H7 (cell line): ENCODE measurements around the gene FCRL2. TPM values are rescaled to one million over a fixed set of nuclear protein-coding genes. Genes with fewer than 3 reads are reported as not detected.

Experiments used
- DNase-seq: peaks from one replicate; pipeline ENCODE4 v3.0.0; 2012
- H3K27me3 ChIP-seq: 2 replicates; pipeline ENCODE4 v1.6.0; 2011; ENCODE audit warnings: mild to moderate bottlenecking, low read length; ENCODE audit not compliant: control insufficient read depth, insufficient read depth
- H3K36me3 ChIP-seq: replicated peaks from 2 replicates; pipeline ENCODE4 v1.5.1; 2011; ENCODE audit warnings: low read length; ENCODE audit not compliant: control insufficient read depth, insufficient read depth
- H3K4me3 ChIP-seq: 2 replicates; pipeline ENCODE4 v1.5.1; 2011; ENCODE audit warnings: low read depth, mild to moderate bottlenecking, control low read depth, low read length, moderate library complexity; ENCODE audit not compliant: insufficient read depth
- total RNA-seq: library from RNA; depleted of rRNA; stranded (reverse); fragments of >200 nt; shearing (Covaris generic); gene quantifications from 2 replicates; pipeline ENCODE4 v1.2.3, GENCODE V29; 2014; rRNA removed

Gene FCRL2, protein sequence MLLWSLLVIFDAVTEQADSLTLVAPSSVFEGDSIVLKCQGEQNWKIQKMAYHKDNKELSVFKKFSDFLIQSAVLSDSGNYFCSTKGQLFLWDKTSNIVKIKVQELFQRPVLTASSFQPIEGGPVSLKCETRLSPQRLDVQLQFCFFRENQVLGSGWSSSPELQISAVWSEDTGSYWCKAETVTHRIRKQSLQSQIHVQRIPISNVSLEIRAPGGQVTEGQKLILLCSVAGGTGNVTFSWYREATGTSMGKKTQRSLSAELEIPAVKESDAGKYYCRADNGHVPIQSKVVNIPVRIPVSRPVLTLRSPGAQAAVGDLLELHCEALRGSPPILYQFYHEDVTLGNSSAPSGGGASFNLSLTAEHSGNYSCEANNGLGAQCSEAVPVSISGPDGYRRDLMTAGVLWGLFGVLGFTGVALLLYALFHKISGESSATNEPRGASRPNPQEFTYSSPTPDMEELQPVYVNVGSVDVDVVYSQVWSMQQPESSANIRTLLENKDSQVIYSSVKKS
- not detected in 2 replicates for total RNA-seq

DNA sequence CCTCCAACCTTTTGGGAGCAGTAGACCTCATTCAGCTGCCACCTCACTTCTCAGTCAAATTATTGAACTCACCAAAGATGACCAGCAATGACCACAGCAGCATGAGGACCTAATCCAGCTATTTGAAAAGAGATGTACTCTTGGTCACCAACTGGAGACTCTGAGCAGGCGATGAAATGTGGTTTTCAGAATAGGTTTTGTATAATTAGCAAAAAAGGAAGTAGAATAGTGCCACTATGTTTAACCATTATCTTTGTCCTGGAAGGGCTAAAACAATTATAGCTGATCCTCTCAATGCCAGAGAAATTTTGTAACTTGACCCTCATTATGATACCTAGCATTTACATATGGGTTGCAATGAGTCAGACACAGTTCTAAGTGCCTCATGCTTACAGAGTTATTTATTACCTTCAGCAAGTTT is at the start of gene FCRL2:
Gene FCRL2, minus strand, starts transcription at position 162 of the 421 bp plus-strand sequence. Its CDS starts 59 bp downstream, at position 103.
- Histone ChIP-seq H3K4me3 (no peak within 1 kb of the TSS), H3K36me3 (no peaks in the 10 kb centered on the region), H3K27me3 (no peaks in the 10 kb centered on the region; the same call in 1 of the 2 replicates)
- no peak for DNase-seq

GRCh38 chr1:157820299-157820698 is 43.4 kb upstream of the FCRL2 start:
- H3K36me3 ChIP-seq, result no peaks in the 10 kb centered on the region
- H3K27me3 ChIP-seq, result no peaks in the 10 kb centered on the region
- no peak for DNase-seq
- H3K4me3 ChIP-seq, result no peak overlapping the region

GRCh38 chr1:157819896-157820295 is 43.0 kb upstream of the FCRL2 start, which contains the start of gene FCRL1:
Gene FCRL1 (minus strand): TSS chr1:157820120. CDS start chr1:157820037, 83 bp downstream.
- Histone ChIP-seq H3K4me3 (no peak within 1 kb of the TSS), H3K36me3 (no peaks in the 10 kb centered on the region), H3K27me3 (no peaks in the 10 kb centered on the region)
- no peak for DNase-seq

GRCh38 chr1:157819215-157819614 is 42.3 kb upstream of the FCRL2 start:
- H3K4me3 ChIP-seq, result no peak overlapping the region
- no peaks in the 10 kb centered on the region for H3K27me3 ChIP-seq
- no peak for DNase-seq
- H3K36me3 ChIP-seq, result no peaks in the 10 kb centered on the region

DNA sequence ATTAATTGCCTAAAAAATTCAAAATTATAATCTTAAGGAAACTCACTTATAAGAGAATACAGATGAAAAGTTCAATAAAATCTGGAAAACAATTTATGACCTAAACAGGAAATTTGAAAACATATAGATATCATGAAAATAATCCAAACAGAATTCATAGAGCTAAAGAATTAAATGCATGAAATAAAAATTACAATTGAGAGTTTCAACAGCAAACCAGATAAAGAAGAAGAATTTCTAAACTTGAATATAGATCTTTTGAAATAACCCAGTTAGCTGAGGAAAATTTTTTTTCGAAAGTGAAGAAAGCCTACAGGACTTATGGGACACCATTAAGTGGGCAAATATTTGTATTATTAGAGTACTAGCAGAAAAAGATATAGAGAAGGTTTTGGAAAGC is 36.3 kb upstream of the FCRL2 start:
- H3K27me3 ChIP-seq, result no peaks in the 10 kb centered on the region
- no peak overlapping the region for H3K4me3 ChIP-seq
- no peak for DNase-seq
- no peaks in the 10 kb centered on the region for H3K36me3 ChIP-seq

GRCh38 chr1:157806431-157807149 is 29.7 kb upstream of the FCRL2 start:
- H3K27me3 ChIP-seq, result no peaks in the 10 kb centered on the region
- no peaks in the 10 kb centered on the region for H3K36me3 ChIP-seq
- no peak for DNase-seq
- no peak overlapping the region for H3K4me3 ChIP-seq

- H3K36me3 ChIP-seq, result no peaks in the 10 kb centered on the region
- no peaks in the 10 kb centered on the region for H3K27me3 ChIP-seq
- no peak for DNase-seq
- H3K4me3 ChIP-seq, result no peak overlapping the region
Measured at GRCh38 chr1:157803851-157804250, 26.9 kb upstream of the FCRL2 start.

DNA sequence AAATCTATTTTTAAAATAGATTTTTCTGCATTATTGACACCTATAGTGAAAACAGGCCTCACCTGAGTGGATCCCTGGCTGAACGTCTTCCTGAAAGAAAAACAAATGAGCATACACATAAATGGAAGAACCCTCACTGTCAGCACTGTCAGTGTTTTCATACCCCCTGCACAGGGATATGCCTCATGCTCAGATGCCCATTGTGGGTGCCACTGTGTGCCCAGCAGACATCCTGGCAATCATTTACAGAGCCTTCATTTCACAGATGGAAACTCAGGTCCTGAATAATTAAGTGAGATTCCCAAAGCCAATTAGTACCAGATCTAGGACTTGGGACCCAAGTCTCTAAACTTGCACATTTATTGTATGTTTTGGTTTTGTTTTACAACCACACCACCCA is 23.1 kb upstream of the FCRL2 start:
- no peak for DNase-seq
- Histone ChIP-seq H3K4me3 (no peak overlapping the region), H3K27me3 (no peaks in the 10 kb centered on the region), H3K36me3 (no peaks in the 10 kb centered on the region)

- no peak overlapping the region for H3K4me3 ChIP-seq
- DNase-seq, result no peak
- no peaks in the 10 kb centered on the region for H3K36me3 ChIP-seq
- H3K27me3 ChIP-seq, result no peaks in the 10 kb centered on the region
Measured at GRCh38 chr1:157798211-157798610, 21.3 kb upstream of the FCRL2 start.

DNA sequence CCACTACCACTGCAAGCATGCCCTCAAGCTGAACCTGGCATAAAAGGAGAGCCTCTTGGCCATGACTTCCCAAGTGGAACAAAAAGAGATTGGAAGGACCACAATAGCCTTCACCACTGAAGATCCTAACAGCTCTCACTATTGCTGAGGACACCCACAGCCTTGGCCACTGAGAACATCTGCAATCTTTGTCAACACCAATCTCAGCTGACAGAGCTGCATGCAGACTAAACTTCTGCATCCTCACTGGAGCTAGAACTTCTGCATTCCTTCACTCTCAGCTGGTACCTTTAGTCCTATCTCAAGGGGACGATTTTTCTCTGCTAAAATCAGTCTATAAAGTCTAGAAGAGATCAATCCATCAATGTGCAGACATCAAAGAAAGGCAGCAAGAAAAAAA is 8.3 kb upstream of the FCRL2 start:
- Histone ChIP-seq H3K27me3 (no peaks in the 10 kb centered on the region), H3K36me3 (no peaks in the 10 kb centered on the region), H3K4me3 (no peak overlapping the region)
- no peak for DNase-seq

DNA sequence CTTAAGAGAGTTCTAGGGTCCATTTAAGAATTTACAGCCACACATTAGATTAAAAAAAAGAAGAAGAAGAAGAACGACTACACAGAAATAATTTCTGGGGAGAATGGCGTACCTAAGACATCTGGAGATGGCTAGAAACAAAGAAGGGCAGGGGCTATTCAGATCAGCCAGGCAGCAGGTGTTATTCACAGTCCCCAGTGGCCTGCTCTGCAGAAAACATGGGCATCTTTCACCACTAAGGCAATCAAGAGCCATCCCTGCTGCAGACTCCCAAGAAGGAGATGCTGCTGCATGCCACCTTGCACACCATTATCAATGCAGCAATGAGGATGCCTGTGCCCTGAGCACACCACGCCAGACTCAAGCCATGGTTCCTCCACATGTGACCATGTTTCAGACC is 7.9 kb upstream of the FCRL2 start:
- Histone ChIP-seq H3K36me3 (no peaks in the 10 kb centered on the region), H3K27me3 (no peaks in the 10 kb centered on the region), H3K4me3 (no peak overlapping the region)
- DNase-seq, result no peak

- Histone ChIP-seq H3K4me3 (no peak overlapping the region), H3K27me3 (no peaks in the 10 kb centered on the region), H3K36me3 (no peaks in the 10 kb centered on the region)
- no peak for DNase-seq
Measured at GRCh38 chr1:157782931-157783330, 6.0 kb upstream of the FCRL2 start.

- Histone ChIP-seq H3K36me3 (no peaks in the 10 kb centered on the region), H3K4me3 (no peak overlapping the region), H3K27me3 (no peaks in the 10 kb centered on the region)
- no peak for DNase-seq
Measured at GRCh38 chr1:157781048-157781447, 4.1 kb upstream of the FCRL2 start.

DNA sequence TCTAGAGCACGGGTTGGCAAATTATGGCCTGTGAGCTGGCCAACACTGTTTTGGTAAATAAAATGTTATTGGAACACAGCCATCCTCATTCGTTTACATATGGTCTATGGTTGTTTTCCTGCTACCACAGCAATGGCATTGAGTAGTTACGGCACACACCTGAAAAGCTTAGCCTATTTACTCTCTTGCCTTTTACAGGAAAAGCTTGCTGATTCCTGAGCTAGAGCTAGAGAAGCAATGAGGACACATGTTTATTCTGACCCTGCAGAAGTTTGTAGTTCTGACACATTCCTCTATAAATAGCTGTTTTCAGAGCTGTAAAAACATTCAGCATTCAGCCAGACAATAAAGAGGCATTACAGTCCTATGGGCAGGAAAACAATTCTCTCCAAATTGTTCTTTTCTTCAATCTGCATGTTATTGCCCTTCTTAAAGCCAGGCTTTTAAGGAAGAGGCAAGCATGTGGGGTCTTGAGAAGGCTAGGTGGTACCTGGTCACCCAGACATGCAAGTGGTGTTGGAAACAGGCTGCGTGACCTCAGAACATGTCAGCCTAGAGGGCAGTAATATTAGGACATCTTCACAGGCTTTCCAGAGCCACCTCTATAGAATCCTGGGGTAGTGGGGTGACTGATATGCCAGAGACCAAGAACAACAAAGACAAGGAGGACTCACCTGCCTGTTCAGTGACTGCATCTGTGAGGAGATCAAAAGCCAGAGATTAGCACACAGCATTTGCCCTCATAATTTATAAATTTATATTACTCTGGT is 1.6 kb downstream of the FCRL2 start:
- H3K36me3 ChIP-seq, result no peaks in the 10 kb centered on the region
- no peaks in the 10 kb centered on the region; the same call in 1 of the 2 replicates for H3K27me3 ChIP-seq
- DNase-seq, result no peak
- no peak overlapping the region for H3K4me3 ChIP-seq
